T47D (cell line): ENCODE results near the gene DDX39B.
"Not testable (repeated sequence)": the region's sequence is repeated elsewhere in the genome, so short reads cannot be mapped to it uniquely, and the experiment has no call there.

Source experiments
- DNase-seq, 2 experiments: peaks; one replicate each; pipeline versions ENCODE4 v3.0.0 to v3.0.0-alpha.2; 2011 to 2012; ENCODE audit warnings: low read depth in 1 of 2, low spot score in 1 of 2
- JUND ChIP-seq: IDR thresholded peaks from 2 replicates; pipeline ENCODE4 v1.6.1; 2012; ENCODE audit warnings: low read depth
- in situ Hi-C: cut with HindIII; loops from 2 replicates; pipeline ENCODE4 v1.10.0; 2016; ENCODE audit warnings: low sequenced_read_pairs, low pct_unique_long_range_greater_than_20kb

The DDX39B gene

DNA sequence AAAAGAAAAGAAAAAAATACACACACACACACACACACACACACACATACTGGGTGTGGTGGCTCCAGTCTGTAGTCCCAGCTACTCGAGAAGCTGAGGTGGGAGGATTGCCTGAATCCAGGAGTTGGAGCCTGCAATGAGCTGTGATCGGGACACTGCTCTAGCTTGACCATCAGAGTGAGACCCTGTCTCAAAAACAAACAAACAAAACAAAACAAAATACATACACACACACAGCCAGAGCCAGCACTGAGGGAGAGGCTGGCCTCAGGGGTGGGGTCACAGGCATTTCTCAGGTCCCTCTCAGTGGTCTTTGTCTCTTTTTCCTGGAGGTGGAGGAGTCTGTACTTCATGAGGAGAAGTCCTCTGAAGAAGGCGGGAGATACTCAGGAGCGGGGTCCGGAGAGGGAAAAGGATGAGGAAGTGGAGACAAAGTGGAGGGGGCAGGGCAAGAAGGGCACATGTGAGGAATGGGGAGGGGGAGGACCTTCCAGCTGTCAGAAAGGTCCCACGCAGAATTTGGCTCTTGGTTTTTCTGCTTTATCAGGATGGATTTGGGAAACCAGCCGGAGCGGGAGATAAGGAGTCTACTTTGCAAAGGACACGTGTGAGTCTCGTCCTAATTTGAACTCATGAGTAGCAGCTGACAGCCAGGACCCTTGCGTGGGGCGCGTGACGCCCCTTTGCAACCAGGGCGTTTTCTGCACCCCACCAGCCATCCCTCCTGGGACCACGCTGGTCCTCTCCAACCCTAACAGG, 51.5 kb downstream of the DDX39B start:
- TF ChIP-seq JUND = no peak
- DNase-seq = no peak
- in situ Hi-C loops = no loop called here

- no peak for DNase-seq
- in situ Hi-C loops = no loop called here
- no peak for TF ChIP-seq JUND
Measured at GRCh38 chr6:31489086-31489485, 52.7 kb downstream of the DDX39B start.

GRCh38 chr6:31487674-31488073, 54.1 kb downstream of the DDX39B start:
- DNase-seq = peak in 1 of 2 experiments; percentile 44
- in situ Hi-C loops = not testable (repeated sequence)

GRCh38 chr6:31486065-31486837, 55.6 kb downstream of the DDX39B start:
- DNase-seq, in situ Hi-C loops: not testable (repeated sequence)

DNA sequence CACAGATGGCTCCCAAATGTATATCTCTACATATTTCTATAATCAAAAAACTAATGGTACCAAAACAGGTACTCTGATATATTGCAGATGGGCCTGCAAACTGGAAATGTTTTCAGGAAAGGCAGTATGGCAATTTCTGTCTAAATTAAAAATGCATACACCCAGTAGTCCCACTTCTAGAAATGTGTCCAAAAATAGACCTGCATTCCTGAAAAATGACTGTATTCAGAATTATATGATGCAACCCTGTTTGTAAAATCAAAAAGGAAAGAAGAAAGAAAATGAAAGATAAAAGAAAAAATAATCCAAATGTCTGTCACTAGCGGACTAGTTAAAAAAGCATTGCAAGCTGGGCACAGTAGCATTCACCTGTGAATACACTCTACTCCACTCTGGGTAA, 56.7 kb downstream of the DDX39B start:
- DNase-seq = no peak

GRCh38 chr6:31483392-31483791, 58.4 kb downstream of the DDX39B start:
- in situ Hi-C loops = no loop called here
- no peak for TF ChIP-seq JUND

More for the DNA sequence above, 56.7 kb downstream of the DDX39B start:
- in situ Hi-C loops = no loop called here
- no peak for TF ChIP-seq JUND

DNA sequence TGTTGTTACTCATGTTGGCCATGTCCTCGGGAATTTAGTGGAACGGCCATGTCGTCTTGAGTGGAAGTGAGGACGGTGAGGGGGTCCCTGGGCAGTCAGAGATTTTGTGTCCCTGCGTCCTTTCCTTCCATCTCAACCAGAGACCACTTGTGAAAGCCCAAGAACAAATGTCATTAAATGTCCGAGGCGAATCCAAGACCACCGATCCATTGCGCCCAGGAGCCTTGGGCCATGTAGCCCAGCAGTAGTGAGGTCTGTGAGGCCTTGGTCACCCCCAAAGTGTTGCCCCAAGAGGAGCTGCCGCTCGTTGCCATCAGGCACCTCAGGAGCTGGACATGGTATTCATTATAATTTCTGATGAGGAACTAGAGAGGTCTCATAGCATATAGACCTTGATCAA, 61.2 kb downstream of the DDX39B start:
- DNase-seq = no peak
- in situ Hi-C loops = no loop called here
- no peak for TF ChIP-seq JUND

More at GRCh38 chr6:31483392-31483791, 58.4 kb downstream of the DDX39B start:
- no peak for DNase-seq
